Measurements from ENCODE around the gene MGAT1.
"Not testable (repeated sequence)": the region's sequence is repeated elsewhere in the genome, so short reads cannot be mapped to it uniquely, and the experiment has no call there.

MGAT1 gene

GRCh38 chr5:180802325-180803180 lies at the start of gene MGAT1:
TSS of gene MGAT1 (minus strand) at chr5:180802806. CDS start at chr5:180792971, 9,835 bp downstream.
- peak; percentile 75 for DNase-seq

- DNase-seq, result no peak
Observed at GRCh38 chr5:180850434-180851078, 48.0 kb upstream of the MGAT1 start.

GRCh38 chr5:180849827-180850226 lies 47.2 kb upstream of the MGAT1 start:
- DNase-seq, result no peak

GRCh38 chr5:180848878-180849277 lies 46.3 kb upstream of the MGAT1 start:
- no peak for DNase-seq

GRCh38 chr5:180848265-180848664 lies 45.7 kb upstream of the MGAT1 start:
- no peak for DNase-seq

- no peak for DNase-seq
Observed at GRCh38 chr5:180847026-180847425, 44.4 kb upstream of the MGAT1 start.

- DNase-seq, result no peak
Observed at GRCh38 chr5:180844858-180845257, 42.3 kb upstream of the MGAT1 start.

GRCh38 chr5:180844432-180844831 lies 41.8 kb upstream of the MGAT1 start:
- no peak for DNase-seq

GRCh38 chr5:180839935-180840334 lies 37.3 kb upstream of the MGAT1 start:
- DNase-seq, result no peak

- DNase-seq, result no peak
Observed at GRCh38 chr5:180839227-180839626, 36.6 kb upstream of the MGAT1 start.

- DNase-seq, result no peak
Observed at GRCh38 chr5:180837478-180837877, 34.9 kb upstream of the MGAT1 start.

GRCh38 chr5:180832638-180833068 lies 30.0 kb upstream of the MGAT1 start:
- peak; percentile 48 for DNase-seq

GRCh38 chr5:180831139-180832093 lies 28.8 kb upstream of the MGAT1 start:
- peak; percentile 76 for DNase-seq

- peak; percentile 78 for DNase-seq
Observed at GRCh38 chr5:180830253-180831138, 27.9 kb upstream of the MGAT1 start.

GRCh38 chr5:180829726-180830125 lies 27.1 kb upstream of the MGAT1 start:
- DNase-seq, result no peak

- DNase-seq, result not testable (repeated sequence)
Observed at GRCh38 chr5:180828756-180829531, 26.3 kb upstream of the MGAT1 start.

GRCh38 chr5:180827374-180827773 lies 24.8 kb upstream of the MGAT1 start:
- not testable (repeated sequence) for DNase-seq

GRCh38 chr5:180825768-180826525 lies 23.3 kb upstream of the MGAT1 start:
- DNase-seq, result no peak

- DNase-seq, result no peak
Observed at GRCh38 chr5:180824630-180825476, 22.2 kb upstream of the MGAT1 start.

All from CD4-positive, alpha-beta T cell treated with Interleukin-10 for 1 hour (primary cell).